ENCODE measurements around the gene TUBA3C.
A peak's percentile ranks its signal among the peaks of the same experiment; 100 is the strongest.

The TUBA3C gene

DNA sequence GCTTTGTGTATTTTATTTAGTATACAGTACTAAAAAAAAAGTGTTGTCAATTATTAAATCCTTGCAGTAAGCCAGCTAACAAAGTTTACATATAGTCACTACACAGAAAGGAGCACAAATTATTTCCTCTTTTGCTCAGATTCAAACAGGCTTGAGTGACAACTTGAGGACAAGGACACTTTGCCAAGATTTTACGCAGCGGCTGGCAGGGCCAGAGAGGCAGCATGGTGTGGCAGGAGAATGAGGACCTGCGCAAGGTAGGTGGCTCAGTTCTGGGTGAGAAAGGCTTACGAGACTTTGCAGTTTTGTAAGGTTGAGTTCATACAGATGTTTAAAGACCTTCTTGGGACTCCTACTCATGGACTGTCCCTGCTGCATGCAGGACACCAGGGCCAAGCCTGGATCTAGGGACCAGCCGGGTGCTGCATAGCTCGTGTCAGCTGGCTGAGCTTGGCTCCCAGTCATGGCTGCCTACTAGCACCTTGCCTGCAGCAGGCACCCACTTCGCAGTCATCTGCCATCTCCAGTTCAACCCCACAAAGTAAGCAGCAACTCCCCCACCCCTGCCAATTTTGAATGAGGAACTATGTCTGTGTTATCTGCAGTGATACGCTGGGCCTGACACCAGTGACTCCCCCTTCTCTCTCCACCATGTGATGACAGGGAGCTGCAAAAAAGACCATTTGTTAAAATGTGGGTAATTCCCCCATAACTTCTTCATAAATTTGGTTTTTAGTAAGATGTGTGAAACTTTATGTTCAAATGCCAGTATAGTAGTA is 3.7 kb upstream of the TUBA3C start:
- TF ChIP-seq, protein P1, sequence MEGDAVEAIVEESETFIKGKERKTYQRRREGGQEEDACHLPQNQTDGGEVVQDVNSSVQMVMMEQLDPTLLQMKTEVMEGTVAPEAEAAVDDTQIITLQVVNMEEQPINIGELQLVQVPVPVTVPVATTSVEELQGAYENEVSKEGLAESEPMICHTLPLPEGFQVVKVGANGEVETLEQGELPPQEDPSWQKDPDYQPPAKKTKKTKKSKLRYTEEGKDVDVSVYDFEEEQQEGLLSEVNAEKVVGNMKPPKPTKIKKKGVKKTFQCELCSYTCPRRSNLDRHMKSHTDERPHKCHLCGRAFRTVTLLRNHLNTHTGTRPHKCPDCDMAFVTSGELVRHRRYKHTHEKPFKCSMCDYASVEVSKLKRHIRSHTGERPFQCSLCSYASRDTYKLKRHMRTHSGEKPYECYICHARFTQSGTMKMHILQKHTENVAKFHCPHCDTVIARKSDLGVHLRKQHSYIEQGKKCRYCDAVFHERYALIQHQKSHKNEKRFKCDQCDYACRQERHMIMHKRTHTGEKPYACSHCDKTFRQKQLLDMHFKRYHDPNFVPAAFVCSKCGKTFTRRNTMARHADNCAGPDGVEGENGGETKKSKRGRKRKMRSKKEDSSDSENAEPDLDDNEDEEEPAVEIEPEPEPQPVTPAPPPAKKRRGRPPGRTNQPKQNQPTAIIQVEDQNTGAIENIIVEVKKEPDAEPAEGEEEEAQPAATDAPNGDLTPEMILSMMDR (IDR thresholded peaks at IDR 0.05; ENCODE audit: insufficient read depth, low read length), result no peak
- TF ChIP-seq, protein P2, sequence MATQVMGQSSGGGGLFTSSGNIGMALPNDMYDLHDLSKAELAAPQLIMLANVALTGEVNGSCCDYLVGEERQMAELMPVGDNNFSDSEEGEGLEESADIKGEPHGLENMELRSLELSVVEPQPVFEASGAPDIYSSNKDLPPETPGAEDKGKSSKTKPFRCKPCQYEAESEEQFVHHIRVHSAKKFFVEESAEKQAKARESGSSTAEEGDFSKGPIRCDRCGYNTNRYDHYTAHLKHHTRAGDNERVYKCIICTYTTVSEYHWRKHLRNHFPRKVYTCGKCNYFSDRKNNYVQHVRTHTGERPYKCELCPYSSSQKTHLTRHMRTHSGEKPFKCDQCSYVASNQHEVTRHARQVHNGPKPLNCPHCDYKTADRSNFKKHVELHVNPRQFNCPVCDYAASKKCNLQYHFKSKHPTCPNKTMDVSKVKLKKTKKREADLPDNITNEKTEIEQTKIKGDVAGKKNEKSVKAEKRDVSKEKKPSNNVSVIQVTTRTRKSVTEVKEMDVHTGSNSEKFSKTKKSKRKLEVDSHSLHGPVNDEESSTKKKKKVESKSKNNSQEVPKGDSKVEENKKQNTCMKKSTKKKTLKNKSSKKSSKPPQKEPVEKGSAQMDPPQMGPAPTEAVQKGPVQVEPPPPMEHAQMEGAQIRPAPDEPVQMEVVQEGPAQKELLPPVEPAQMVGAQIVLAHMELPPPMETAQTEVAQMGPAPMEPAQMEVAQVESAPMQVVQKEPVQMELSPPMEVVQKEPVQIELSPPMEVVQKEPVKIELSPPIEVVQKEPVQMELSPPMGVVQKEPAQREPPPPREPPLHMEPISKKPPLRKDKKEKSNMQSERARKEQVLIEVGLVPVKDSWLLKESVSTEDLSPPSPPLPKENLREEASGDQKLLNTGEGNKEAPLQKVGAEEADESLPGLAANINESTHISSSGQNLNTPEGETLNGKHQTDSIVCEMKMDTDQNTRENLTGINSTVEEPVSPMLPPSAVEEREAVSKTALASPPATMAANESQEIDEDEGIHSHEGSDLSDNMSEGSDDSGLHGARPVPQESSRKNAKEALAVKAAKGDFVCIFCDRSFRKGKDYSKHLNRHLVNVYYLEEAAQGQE (IDR thresholded peaks at IDR 0.05; ENCODE audit: insufficient replicate concordance, low read depth), result no peak
- no peak for TF ChIP-seq GABPA (IDR thresholded peaks at IDR 0.05; ENCODE audit: low read depth)
- no peak for TF ChIP-seq POLR2AphosphoS5 (IDR thresholded peaks at IDR 0.05; ENCODE audit: low read depth)
- TF ChIP-seq SPI1 (IDR thresholded peaks at IDR 0.05; ENCODE audit: borderline replicate concordance, low read depth), result no peak
- Histone ChIP-seq H3K27ac (replicated peaks) (no peak overlapping the region), H3K4me3 (replicated peaks; ENCODE audit: insufficient read depth, low read length) (no peak overlapping the region), H3K27me3 (ENCODE audit: insufficient read depth, poor library complexity, severe bottlenecking) (no peaks in the 10 kb centered on the region)
- peak in 1 of 2 experiments; percentile 28 for DNase-seq (ENCODE audit: low read depth in 1 of 2, low spot score in 1 of 2)

DNA sequence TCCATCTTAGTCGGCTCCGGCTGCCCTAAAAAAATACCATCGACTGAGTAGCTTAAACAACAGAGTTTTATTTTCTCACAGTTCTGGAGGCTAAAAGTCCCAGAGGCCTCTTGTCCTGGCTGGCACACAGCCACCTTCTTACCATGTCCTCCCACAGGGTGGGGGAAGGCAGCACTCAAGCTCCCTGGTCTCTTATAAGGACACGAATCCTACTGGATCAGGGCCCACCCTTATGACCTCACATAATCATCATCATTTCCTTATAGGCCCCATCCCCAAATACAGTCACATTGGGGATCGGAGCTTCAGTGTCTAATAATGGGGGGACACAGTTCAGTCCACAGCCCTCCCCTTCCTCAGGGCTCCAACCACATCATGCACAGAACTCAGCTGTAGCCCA is 2.6 kb upstream of the TUBA3C start:
- Histone ChIP-seq H3K4me3 (replicated peaks; ENCODE audit: insufficient read depth, low read length) (no peak overlapping the region), H3K27me3 (ENCODE audit: insufficient read depth, poor library complexity, severe bottlenecking) (no peaks in the 10 kb centered on the region), H3K27ac (replicated peaks) (no peak overlapping the region)
- TF ChIP-seq GABPA (IDR thresholded peaks at IDR 0.05; ENCODE audit: low read depth), result no peak
- TF ChIP-seq POLR2AphosphoS5 (IDR thresholded peaks at IDR 0.05; ENCODE audit: low read depth), result no peak
- TF ChIP-seq, protein P2 (IDR thresholded peaks at IDR 0.05; ENCODE audit: insufficient replicate concordance, low read depth), result no peak
- no peak for TF ChIP-seq SPI1 (IDR thresholded peaks at IDR 0.05; ENCODE audit: borderline replicate concordance, low read depth)
- TF ChIP-seq, protein P1 (IDR thresholded peaks at IDR 0.05; ENCODE audit: insufficient read depth, low read length), result no peak
- DNase-seq (ENCODE audit: low read depth in 1 of 2, low spot score in 1 of 2), result no peak

DNA sequence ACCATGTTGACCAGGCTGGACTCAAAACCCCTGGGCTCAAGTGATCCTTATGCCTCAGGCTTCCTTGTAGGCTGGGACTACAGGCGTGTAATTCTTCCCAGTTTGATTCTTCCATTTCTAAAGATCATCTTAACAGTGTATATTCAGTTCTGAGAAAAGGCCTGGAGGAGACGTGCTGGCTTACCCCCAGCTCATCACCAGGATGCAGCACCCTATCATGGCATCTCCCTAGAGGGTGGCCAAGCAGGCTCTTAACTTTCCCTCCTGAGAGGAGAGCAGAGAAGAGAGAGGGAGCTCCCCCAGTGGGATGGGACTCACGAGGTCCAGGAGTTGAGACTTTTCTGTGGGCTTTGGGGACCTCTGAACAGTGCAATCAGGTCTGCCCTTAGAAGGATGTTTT is 2.1 kb upstream of the TUBA3C start:
- Histone ChIP-seq H3K27ac (replicated peaks) (no peak overlapping the region), H3K27me3 (ENCODE audit: insufficient read depth, poor library complexity, severe bottlenecking) (no peaks in the 10 kb centered on the region), H3K4me3 (replicated peaks; ENCODE audit: insufficient read depth, low read length) (no peak overlapping the region)
- no peak for TF ChIP-seq SPI1 (IDR thresholded peaks at IDR 0.05; ENCODE audit: borderline replicate concordance, low read depth)
- TF ChIP-seq POLR2AphosphoS5 (IDR thresholded peaks at IDR 0.05; ENCODE audit: low read depth), result no peak
- TF ChIP-seq, protein P2 (IDR thresholded peaks at IDR 0.05; ENCODE audit: insufficient replicate concordance, low read depth), result no peak
- TF ChIP-seq GABPA (IDR thresholded peaks at IDR 0.05; ENCODE audit: low read depth), result no peak
- TF ChIP-seq, protein P1 (IDR thresholded peaks at IDR 0.05; ENCODE audit: insufficient read depth, low read length), result no peak
- no peak for DNase-seq (ENCODE audit: low read depth in 1 of 2, low spot score in 1 of 2)
